Natural killer cell (primary cell): Measurements from ENCODE around the gene TIGD1. TPM values are rescaled to one million over a fixed set of nuclear protein-coding genes. Genes with fewer than 3 reads are reported as not detected.
"Not testable (repeated sequence)": the region's sequence is repeated elsewhere in the genome, so short reads cannot be mapped to it uniquely, and the experiment has no call there.

ENCODE experiments used
- ATAC-seq, 3 donors: fragments of 150-1000 bp in 2 of 3; fragments of 200-7000 bp in 1 of 3; cut with Tn5 transposase; 1 replicate in 1 of 3; 2 replicates in 2 of 3; pipeline ENCODE4 v1.10.0; 2021; ENCODE audit warnings: mild to moderate bottlenecking in 2 of 3, moderate library complexity in 2 of 3
- DNase-seq, 2 donors: peaks; one replicate each; pipeline versions ENCODE4 v3.0.0 to v3.0.0-alpha.2; 2013 to 2021; ENCODE audit warnings: mixed read lengths in 1 of 2
- H3K27ac ChIP-seq: one replicate; pipeline ENCODE4 v1.5.1; 2013; ENCODE audit warnings: mild to moderate bottlenecking, low read length
- H3K27me3 ChIP-seq: one replicate; pipeline ENCODE4 v1.6.1; 2013; ENCODE audit warnings: low read length; ENCODE audit not compliant: control insufficient read depth, insufficient read depth
- H3K36me3 ChIP-seq: one replicate; pipeline ENCODE4 v1.6.1; 2013; ENCODE audit warnings: low read length; ENCODE audit not compliant: control insufficient read depth, insufficient read depth
- H3K4me1 ChIP-seq: one replicate; pipeline ENCODE4 v1.6.1; 2013; ENCODE audit warnings: low read length; ENCODE audit not compliant: control insufficient read depth, insufficient read depth
- H3K4me3 ChIP-seq: one replicate; pipeline ENCODE4 v1.5.1; 2013; ENCODE audit warnings: low read length
- H3K9me3 ChIP-seq: one replicate; pipeline ENCODE4 v1.6.1; 2013; ENCODE audit warnings: low read length; ENCODE audit not compliant: control insufficient read depth, insufficient read depth
- H3K27ac Mint-ChIP-seq, 2 donors: one replicate each; pipeline ENCODE4 v1.8.0; 2022; ENCODE audit warnings: mild to moderate bottlenecking in 2 of 2, mixed read lengths in 2 of 2, moderate library complexity in 1 of 2
- H3K27me3 Mint-ChIP-seq, 2 donors: one replicate each; pipeline ENCODE4 v1.8.0; 2022; ENCODE audit warnings: low read depth in 2 of 2, mixed read lengths in 2 of 2
- H3K36me3 Mint-ChIP-seq: one replicate; pipeline ENCODE4 v1.8.0; 2022; ENCODE audit warnings: mixed read lengths
- H3K4me1 Mint-ChIP-seq, 2 donors: one replicate each; pipeline ENCODE4 v1.8.0; 2022; ENCODE audit warnings: mixed read lengths in 2 of 2
- H3K4me3 Mint-ChIP-seq: one replicate; pipeline ENCODE4 v1.8.0; 2022; ENCODE audit warnings: mild to moderate bottlenecking, moderate library complexity, mixed read lengths
- H3K9me3 Mint-ChIP-seq, 2 donors: one replicate each; pipeline ENCODE4 v1.8.0; 2022; ENCODE audit warnings: mixed read lengths in 2 of 2
- CTCF ChIP-seq: fragments of 200-600 bp; IDR thresholded peaks from one replicate; pipeline ENCODE4 v1.8.0; 2022; ENCODE audit warnings: antibody characterized with exemption
- WGBS: methylation state at CpG from one replicate; pipeline ENCODE4 v1.1.7; 2013; ENCODE audit warnings: missing lambda C conversion rate; ENCODE audit not compliant: insufficient coverage; 5-methylcytosine and 5-hydroxymethylcytosine counted together
- intact Hi-C: fragments of 100-400 bp; cut with micrococcal nuclease; formaldehyde crosslinking; loops from one replicate; pipeline ENCODE4 v1.14.2; 2022
- total RNA-seq, 4 donors: library from RNA; stranded (reverse); fragments of 120-200 nt in 1 of 4; gene quantifications; one replicate each; pipeline versions ENCODE4 v1.2.3 to v1.2.4, GENCODE V29; 2013 to 2022

Gene TIGD1
- total RNA-seq, 3 donors from 2014 or later (not counting 1 experiment from before 2014, with no cell fraction given), result 10.6 to 13.2 (median 12.4) TPM

- DNase-seq (no peak), ATAC-seq (no peak)
- 80% methylated on average over 12 of the region's 14 CpGs for WGBS
- peaks cover 0 to 15% of the 10 kb centered on the region in 2 donors for H3K27me3 Mint-ChIP-seq
- TF ChIP-seq CTCF, result no peak
- Histone ChIP-seq H3K27ac (no peak overlapping the region), H3K36me3 (no peaks in the 10 kb centered on the region), H3K27me3 (peaks cover 3% of the 10 kb centered on the region), H3K9me3 (peaks cover 4% of the 10 kb centered on the region), H3K4me1 (peaks cover 12% of the 10 kb centered on the region), H3K4me3 (no peak overlapping the region)
- no peaks in the 10 kb centered on the region for H3K9me3 Mint-ChIP-seq
- intact Hi-C loops, result no loop called here
- H3K4me3 Mint-ChIP-seq, result no peak overlapping the region
- no peaks in the 10 kb centered on the region for H3K36me3 Mint-ChIP-seq
- H3K4me1 Mint-ChIP-seq, result no peaks in the 10 kb centered on the region
- H3K27ac Mint-ChIP-seq, result no peak overlapping the region
Measured at GRCh38 chr2:232534940-232535651, 15.3 kb downstream of the TIGD1 start.

- H3K36me3 Mint-ChIP-seq, result no peaks in the 10 kb centered on the region
Measured at GRCh38 chr2:232533944-232534710, 16.2 kb downstream of the TIGD1 start.

DNA sequence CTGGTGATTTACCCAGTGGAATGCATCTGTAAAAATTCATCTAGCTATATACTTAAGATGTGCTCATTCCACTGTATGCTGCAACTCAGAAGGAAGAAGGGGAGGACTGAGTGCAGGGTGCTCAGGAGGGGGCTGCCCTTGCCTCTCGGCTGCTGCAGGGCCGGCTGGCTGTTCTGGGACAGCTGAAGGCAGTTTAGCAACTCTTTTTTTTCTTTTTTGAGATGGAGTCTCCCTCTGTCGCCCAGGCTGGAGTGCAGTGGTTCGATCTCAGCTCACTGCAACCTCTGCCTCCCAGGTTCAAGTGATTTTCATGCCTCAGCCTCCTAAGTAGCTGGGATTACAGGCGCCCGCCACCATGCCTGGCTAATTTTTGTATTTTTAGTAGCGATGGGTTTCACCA lies 17.5 kb downstream of the TIGD1 start:
- H3K4me3 Mint-ChIP-seq, H3K36me3 ChIP-seq, ATAC-seq, H3K27ac Mint-ChIP-seq, H3K27ac ChIP-seq, H3K9me3 Mint-ChIP-seq, H3K9me3 ChIP-seq, DNase-seq, H3K27me3 Mint-ChIP-seq, H3K4me3 ChIP-seq, H3K27me3 ChIP-seq, intact Hi-C loops, H3K36me3 Mint-ChIP-seq: not testable (repeated sequence)
- peaks cover 15% of the 10 kb centered on the region for H3K4me1 ChIP-seq
- WGBS, result 88% methylated on average over 7 of the region's 7 CpGs
- peaks cover 9 to 13% of the 10 kb centered on the region in 2 donors for H3K4me1 Mint-ChIP-seq

More at GRCh38 chr2:232533944-232534710, 16.2 kb downstream of the TIGD1 start:
- no peak overlapping the region for H3K27ac ChIP-seq
- no peaks in the 10 kb centered on the region for H3K9me3 Mint-ChIP-seq
- 92% methylated on average over 13 of the region's 13 CpGs for WGBS
- peaks cover 4% of the 10 kb centered on the region for H3K4me1 ChIP-seq
- ATAC-seq, result no peak
- peaks cover 0 to 14% of the 10 kb centered on the region in 2 donors for H3K27me3 Mint-ChIP-seq
- peaks cover 4% of the 10 kb centered on the region for H3K9me3 ChIP-seq
- H3K4me3 Mint-ChIP-seq, result no peak overlapping the region
- no peak overlapping the region for H3K27ac Mint-ChIP-seq
- peaks cover under 1 to 1% of the 10 kb centered on the region in 2 donors for H3K4me1 Mint-ChIP-seq
- no peaks in the 10 kb centered on the region for H3K36me3 ChIP-seq
- no peak overlapping the region for H3K4me3 ChIP-seq
- H3K27me3 ChIP-seq, result peaks cover 3% of the 10 kb centered on the region
- intact Hi-C loops, result no loop called here
- no peak for DNase-seq
- TF ChIP-seq CTCF, result no peak

- no peak for DNase-seq
Measured at GRCh38 chr2:232532419-232532818, 17.9 kb downstream of the TIGD1 start.

More at GRCh38 chr2:232532419-232532818, 17.9 kb downstream of the TIGD1 start:
- peaks cover 3% of the 10 kb centered on the region for H3K27me3 ChIP-seq
- no peaks in the 10 kb centered on the region for H3K36me3 ChIP-seq
- no peak overlapping the region for H3K4me3 Mint-ChIP-seq
- H3K4me3 ChIP-seq, result no peak overlapping the region
- H3K36me3 Mint-ChIP-seq, result no peaks in the 10 kb centered on the region
- WGBS, result 83% methylated on average over 9 of the region's 9 CpGs
- H3K27ac ChIP-seq, result no peak overlapping the region
- H3K4me1 Mint-ChIP-seq, result peaks cover 9 to 13% of the 10 kb centered on the region in 2 donors
- no peak for TF ChIP-seq CTCF
- intact Hi-C loops, result no loop called here
- H3K27ac Mint-ChIP-seq, result no peak overlapping the region
- H3K9me3 ChIP-seq, result peaks cover 4% of the 10 kb centered on the region
- peaks cover 15% of the 10 kb centered on the region for H3K4me1 ChIP-seq
- no peaks in the 10 kb centered on the region for H3K9me3 Mint-ChIP-seq
- H3K27me3 Mint-ChIP-seq, result peaks cover 0 to 8% of the 10 kb centered on the region in 2 donors
- ATAC-seq, result no peak
